Dedifferentiated amniotic fluid mesenchymal stem cell (primary cell): ENCODE data around the gene PDGFRB.

Source experiments
- DNase-seq: peaks from one replicate; pipeline ENCODE4 v3.0.0-alpha.2; 2016; ENCODE audit errors: extremely low spot score

The PDGFRB gene

DNA sequence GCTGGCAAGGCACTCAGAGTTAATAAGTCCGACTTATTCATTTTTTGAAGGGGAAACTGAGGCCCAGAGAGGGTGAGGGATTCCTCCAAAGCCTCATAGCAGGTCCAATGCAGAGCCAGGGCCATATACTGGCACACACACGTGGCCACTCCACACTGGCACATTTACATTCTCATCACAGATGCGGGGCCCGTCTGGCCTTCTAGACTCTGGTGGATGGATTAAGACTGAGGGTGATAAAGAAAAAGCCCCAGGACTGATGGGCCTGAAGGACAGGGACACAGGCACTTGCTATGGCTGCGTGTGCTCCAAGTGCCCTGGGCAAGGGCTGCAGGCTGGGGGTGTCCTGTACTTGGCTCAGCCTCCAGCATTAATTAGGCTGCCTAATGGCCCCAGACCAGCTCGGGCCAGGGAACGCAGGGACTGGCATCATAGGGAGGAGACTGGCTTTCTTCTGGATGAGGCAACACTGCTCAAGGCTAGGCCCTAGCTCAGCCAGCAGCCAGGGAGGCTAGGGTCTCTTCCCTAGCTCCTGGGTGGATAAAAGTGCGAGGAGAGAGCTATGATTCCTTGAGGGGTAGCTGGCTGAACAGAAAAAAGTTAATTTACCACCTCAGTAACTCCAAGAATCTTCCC lies 40.8 kb downstream of the PDGFRB start:
- no peak for DNase-seq

DNA sequence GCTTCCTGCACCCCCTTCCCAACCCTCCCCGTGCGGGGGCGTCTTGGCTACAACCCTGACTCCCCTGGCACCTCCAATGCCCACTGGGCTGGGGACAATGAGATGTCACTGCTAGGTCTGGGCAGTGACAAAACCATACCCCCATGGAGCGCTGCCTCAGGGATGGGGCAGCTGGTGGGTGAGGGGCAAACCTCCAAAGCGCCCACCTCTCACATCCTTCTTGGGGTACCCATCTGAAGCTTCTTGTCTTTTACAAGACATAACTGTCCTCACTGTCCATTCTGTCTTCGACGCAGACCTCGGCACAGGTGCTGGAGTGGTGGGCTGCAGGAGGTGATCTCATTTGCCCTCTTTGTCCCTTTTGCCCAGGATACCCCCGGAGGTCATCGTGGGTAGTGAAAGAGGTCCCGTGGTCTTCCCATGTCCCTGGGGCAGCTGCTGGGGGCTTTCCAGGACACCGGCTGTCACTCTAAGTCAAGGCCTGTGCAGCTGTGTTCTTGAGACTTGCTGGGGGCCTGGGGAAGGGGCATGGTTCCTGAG lies 41.5 kb downstream of the PDGFRB start:
- no peak for DNase-seq

DNA sequence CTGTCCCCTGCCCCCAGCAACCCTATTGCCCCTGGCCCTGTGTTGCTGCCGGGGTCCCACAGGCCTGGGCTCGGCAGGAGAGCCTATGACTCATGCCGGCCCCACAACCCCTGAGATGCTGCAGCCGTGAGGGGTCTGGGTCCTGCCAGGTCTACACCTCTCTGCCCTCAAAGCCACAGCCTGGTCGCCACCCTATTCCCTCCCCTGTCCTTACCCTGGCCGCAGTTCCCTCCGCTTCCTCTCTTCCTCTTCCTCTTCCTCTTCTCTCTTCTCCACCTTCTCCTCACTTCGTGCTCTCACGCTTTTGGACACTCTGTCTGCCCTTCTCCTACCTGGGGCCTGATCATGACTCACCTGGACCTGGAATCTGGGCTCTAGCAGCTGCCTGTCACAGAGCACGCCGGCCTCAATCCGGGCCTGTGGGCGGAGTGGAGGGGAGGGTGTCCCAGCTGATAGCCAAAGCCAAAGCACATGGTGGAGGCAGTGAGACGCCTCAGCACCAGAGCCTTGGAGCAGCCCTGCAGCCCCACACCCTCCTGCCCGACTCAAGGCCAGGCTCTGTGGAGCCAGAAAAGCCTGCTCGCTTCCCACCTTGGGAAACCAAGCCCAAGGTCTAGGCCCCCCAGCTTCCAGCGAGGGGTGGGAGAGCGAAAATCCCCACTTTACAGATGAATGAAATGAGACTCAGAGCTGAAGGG lies 42.4 kb downstream of the PDGFRB start:
- no peak for DNase-seq

DNA sequence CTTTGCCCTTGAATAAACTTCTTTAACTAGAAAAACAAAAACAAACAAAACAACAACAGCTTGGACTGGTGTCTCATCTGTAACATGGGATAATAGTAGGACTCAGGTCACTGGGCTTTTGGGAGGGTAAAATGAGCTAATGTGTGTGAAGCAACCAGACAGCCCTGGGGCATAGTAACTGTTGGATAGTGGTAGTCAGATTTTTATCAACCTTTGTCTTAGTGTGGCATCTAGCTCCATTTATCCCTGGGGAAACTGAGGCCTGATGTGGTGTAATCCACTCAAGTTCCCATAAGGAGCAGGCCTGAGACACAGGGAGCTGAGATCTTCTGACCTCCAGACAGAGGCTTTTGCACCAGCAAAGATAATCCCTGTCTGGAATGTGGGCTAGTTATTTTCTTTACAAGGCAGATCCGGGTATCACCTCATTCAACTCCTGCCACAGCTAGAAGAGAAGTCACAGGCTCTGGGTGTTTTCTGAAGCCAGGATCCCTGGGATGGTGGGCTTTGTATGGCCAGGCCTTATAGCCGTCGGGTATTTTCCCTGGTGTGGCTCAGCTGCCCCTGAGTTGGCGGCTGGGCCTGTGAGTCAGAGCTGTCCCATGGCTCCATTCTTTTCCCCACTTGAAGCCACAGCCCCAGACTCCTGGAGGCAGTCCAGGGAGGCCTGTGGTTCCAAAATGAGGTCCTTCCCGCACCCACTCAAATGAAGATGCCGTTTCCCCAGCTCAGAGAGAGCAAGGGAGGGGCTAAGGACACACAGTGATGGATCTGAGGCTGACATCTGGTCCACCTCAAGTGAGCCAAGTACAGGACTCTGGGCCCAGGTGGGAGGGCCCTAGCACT lies 43.2 kb downstream of the PDGFRB start:
- DNase-seq: peak; percentile 83

DNA sequence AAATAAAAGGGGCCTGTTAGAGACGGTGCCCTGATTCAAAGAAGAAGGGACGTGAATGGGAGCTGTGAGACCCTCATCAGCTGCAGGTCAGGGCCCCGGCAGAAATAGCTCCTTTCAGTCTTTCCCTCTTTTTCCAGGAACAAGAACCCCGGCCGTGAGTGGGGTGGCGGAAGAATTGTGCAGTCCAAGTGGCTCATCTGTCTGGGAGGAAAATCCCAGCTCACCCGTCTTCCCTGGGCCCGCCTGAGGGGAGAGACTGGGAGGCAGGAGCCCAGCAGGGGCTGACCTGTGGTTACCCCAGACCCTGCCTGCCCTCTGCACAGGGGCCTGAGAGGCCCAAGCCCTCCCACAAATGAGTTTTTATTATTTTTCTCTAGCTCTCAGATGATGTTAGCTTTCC lies 44.5 kb downstream of the PDGFRB start:
- no peak for DNase-seq

DNA sequence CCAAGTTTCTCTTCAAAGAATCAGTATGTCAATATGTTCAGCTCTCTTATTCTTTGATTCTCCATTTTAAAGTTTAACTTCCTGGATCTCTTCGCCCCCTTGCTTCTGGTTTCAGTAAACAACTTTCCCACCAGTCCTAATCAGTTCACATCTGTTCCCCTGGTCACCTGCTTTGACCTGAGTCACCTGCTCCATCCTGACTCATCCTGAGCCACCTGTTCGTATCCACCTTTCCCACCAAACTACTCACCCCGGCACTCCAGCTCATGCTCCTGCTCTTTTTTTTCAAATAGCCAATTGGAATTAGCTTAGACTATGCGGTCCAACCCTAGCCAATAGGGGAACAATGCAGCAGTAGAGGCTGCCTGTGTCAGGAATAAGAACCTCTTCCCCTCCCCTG lies 45.7 kb downstream of the PDGFRB start:
- DNase-seq: no peak

DNA sequence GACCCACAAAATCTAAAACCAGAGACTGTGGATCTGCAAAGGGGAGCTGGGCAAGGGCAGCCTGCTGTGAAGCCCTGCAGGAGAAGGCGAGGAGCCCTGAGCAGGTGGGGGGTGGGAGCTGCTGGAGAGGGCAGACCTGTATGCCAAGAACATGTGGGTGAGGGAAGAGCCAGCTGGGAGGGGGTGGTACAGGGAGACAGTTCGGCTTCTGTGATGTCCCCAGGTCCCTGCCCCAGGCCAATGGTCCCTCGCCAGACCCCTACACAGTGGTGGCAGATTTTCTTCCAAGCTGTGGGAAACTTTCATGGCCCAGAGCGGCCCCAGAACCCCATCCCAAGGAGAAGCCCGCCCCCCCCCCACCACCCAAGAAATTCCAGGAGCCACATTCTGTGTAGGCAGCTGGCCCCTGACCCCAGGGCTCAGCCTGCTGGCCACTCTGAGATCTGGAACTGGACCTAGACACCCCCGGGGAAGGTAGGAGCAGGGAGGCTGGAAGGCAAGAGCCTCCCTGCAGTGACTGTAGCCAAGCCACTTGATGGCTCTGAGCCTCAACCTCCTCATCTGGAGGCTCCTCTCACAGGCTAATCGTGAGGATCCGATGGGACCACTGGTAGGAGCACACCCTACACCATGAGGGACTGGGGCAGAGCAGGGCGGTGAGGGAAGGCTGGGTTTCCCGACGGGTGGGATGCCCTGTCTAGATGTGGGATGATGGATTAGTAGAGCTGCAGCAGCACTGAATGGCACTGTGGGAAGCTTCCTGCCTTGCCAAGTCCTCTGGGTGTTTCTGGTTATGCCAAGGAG lies 46.7 kb downstream of the PDGFRB start:
- no peak for DNase-seq

DNA sequence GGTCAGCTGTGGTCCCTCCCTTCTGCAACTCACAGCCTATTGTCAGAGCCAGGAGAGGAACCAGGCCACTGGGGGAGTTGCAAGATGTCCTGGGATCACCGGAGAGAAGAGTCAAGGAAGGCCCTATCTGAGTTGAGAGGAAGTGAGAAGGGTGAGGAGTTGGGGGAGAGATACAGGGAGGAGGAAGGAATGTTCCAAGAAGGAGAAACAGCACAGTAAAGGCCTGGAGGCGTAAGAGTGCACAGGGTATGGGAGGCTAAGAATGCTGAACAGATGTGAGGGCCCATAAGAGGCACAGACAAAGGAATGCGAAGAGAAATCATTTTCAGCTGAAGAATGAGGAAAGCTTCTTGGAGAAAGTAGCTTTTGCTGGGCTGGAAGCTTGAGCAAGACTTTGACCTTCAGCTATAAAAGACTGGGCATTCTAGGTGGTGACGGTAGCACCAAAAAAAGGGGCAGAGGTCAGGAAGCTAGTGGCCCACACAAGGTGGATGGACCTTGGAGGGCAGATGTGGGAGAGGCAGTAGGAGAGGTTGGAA lies 47.7 kb downstream of the PDGFRB start:
- peak; percentile 76 for DNase-seq

DNA sequence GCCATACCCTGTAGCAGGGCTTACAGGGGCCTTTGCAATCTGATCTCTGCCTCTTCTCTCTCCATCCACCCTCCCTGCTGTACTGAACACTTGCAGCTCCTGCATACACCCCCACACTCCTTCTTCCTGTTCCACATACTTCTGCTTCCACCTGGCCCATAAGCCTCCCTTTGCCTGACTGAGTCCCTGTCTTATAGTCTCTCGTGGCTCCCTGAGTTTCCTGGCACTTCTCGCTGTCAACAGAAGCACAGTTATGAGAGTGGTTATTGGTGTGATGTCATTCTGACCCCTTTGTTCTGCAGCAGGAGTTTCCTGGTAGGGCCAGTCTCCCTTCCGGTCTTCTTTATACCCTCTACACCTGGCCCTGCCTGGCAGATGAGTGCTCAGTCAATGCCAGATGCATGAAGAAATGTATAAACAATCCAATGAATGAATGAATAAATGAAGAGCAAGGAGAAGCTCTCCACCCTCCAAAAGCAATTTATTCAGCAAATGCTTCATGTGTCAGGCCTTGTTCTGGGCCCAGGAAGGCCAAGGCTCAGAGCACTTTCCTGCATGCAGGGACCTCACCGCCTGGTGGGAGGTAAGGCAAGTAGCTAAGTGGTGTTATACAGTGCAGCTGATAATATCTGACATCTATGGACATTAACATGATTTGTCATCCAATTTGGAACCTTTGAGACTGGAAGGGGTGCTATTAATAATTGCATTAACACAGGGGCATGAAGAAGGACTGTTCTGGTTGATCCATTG lies 48.8 kb downstream of the PDGFRB start:
- DNase-seq: no peak

DNA sequence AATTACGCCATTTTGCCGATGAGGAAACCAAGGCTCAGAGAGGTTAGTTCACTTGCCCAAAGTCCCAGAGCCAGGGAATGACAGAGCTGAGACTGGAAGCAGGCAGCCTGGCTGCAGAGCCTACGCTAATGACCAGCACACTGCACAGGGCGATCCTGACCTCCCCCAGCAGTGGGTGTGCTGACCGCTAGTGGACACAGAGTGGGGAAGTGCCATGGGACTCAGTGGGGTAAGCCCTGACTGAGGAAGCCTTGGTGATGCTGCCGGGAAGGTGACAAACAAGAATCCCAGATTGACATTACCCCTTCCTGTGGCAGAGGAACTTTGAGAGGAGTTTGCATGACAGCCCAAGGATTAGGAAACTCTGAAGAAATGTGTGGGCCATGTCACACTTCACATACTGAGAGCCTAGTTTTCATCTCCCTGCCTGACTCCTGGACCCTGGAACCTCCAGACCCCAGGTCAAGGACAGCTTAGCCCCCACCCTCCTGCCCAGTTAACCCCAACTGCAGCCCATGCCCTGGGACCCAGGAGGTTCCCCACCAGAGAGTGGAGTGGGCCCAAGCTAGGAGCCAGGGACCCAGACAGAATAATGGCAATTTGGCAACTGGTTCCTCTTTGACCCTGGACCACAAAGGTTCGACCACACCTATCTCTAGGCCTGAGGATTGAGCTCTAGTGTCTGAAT lies 49.6 kb downstream of the PDGFRB start:
- no peak for DNase-seq

DNA sequence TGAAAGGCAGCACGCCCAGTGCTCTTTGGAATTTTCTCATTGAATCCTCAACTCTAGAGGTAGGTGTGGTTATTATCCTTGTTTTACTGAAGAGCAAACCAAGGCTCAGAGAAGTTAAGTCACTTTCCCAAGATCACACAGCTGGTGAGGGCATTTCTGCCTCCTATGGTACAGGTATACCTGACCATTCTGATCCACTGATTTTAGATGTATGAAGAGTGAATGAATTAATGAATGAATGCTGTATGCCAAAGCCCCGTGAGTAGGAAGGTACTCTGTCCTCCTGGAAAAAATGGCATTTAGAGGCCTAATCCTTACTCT lies 51.1 kb downstream of the PDGFRB start:
- DNase-seq: no peak

DNA sequence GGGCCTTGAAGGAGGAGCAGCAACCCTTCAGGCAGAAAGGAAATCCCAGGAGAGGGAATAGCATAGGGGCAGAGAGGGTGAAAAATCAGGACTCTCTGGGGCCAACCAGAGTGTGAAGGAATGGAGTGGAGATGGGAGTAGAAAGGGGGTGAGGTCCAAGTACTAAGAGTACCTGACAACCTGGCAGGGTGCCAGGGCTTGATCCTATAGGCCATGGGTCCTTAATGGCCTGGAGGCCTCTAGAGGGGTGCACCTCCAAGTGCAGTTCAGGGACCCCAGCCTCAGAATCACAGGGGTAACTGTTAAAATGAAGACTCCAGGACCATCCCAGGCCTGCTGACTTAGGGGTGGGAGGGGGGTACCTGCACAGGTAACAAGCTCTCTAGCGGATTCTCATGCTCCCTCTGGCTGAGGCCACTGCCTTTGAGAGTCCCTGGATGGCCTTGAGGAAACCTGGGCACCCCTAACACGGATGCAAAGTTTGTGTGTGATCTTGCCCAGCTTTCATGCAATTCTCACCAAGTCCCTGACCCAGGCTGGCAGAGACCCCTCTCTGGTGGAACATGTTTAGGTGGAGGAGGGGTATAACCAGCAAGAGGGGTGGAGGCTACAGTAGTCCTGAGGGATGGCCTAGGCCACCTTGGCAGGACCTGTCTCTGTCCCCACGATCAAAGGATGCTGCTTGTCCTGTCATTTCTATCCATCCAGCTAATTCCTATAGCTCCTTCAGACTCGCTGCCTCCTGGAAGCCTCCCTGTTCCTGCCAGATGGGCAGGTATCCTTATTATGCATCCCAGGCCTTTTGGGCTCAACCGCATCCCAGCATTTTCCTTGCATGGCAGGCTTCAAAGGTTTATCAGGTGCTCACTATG lies 51.7 kb downstream of the PDGFRB start:
- DNase-seq: no peak

DNA sequence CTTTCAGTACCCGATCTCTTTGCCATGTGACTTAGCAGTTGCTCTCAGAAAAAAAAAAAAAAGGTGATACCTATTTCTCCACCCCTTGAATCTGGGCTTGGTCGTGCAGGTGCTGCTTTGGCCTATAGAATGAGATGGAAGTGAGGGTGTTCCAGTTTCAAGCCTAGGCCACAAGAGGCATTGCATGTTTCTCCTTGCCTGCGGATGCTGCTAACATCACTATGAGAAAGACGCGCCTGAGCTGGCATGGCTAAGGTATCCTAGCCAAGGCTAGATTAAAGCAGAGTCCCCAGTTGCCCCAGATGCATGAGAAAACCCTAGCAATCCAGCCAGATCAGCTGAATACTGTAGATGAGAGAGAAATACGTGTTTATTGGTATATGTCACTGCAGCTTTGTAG lies 54.6 kb downstream of the PDGFRB start:
- DNase-seq: no peak

DNA sequence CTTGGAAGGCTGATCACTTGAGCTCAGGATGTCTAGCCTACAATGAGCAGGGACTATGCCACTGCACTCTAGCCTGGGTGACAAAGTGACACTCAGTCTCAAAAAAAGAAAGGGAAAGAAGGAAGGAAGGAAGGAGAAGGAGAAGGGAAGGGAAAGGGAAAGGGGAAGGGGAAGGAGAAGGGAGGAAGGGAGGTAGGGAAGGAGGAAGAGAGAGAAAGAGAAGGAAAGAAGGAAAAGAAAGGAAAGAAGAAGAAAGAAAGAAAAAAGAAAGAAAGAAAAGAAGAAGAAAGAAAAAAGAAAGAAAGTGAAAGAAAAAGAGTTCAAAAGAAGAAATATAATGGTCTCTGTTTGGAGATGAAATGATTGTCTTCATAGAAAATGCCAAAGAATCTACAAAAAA lies 58.5 kb downstream of the PDGFRB start:
- DNase-seq: no peak

DNA sequence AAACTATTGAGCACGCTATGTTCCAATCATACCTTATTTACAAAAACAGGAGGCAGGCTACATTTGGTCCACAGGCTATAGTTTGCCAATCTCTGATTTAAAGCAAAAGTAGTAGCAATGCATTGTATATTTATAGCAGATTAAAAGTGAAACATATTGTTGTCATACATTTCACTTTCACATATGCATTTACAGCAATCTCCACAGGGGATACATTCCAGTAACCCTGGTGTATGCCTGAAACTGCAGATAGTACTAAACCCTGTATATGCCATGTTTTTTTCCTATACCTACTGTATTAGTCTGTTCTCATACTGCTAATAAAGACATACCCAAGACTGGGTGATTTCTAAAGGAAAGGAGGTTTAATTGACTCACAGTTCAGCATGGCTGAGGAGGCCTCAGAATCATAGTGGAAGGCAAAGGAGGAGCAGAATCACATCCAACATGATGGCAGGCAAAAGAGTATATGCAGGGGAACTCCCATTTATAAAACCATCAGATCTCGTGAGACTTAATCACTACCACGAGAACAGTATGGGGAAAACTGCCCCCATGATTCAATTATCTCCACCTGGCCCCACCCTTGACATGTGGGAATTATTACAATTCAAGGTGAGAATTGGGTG lies 63.4 kb downstream of the PDGFRB start:
- DNase-seq: no peak

DNA sequence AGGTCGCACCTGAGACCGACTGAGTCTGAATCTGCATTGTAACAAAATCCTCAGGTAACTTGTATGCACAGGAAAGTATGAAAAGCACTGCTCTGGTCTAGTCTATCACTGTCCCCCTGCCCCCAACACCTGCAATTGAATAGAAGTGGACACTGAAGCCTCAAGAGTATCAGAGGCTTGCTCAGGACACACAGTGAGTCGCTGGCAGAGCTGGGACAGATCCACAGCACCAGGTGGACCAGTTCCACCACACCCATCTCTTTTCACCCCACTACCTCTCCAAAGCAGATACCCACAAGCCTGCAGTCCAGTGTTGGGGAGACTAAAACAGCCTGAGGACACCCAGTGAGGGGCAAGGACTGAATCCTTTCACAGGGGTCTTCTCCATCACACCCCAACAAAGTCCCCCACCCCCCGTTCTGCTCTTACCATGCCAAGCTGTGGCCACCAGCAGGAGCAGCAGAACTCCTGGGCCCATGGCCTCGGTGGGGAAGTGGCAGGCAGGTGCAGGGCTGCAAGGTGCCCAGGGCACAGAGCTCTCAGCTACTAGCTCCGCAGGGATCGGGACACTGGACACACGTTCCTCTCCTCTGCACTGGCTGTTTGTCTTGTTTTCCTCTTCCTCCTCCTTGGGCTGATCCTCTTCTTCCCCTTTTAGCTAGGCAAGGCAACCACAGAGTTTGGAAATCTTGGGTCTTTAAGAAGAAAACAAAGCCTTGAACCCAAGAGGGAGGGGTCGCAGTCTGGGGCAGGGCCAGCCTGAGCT lies 69.5 kb downstream of the PDGFRB start, which contains the start of gene CSF1R:
Gene CSF1R, minus strand, starts transcription at position 605 of the 766 bp plus-strand sequence. Its CDS starts 127 bp downstream, at position 478.
- DNase-seq: no peak

DNA sequence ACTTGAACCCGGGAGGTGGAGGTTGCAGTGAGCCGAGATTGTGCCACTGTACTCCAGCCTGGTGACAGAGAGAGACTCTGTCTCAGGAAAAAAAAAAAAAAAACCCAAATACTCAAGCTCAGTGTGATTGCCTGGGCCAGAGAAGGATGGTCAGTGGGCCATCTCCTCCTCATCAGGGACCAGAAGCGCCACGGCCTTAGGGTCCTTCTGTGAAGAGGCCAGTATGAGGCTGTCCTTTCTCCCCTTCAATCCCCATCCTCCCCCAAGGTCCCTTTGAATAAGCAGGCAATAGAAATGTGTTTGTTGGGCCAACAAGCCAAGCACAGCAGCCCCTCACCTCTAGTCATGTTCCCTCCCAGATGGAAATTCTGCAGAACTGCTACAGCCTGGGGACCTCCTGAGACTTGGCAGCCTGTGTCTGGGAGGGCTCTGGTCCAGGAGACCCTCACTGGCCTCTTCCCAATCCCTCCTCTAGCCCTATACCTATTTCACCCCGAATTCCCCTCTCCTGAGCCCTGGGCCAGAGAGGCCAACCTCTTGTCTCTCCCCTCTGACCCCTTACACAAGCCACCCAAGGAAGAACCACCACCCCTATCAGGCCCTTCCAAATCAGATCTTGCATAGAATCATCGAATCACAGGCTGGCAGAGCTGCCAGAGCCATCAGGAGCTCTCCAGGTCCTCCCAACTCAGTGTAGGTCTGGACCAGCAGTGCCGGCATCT lies 70.3 kb downstream of the PDGFRB start:
- no peak for DNase-seq
